22Rv1 (cell line): ENCODE results near the gene BCR.

ENCODE experiments used
- H3K27ac ChIP-seq: fragments of 450-650 bp; 2 replicates; pipeline ENCODE4 v1.5.1; 2017
- ZFX ChIP-seq: fragments of 450-650 bp; IDR thresholded peaks from 2 replicates; pipeline ENCODE4 v1.6.1; 2017; ENCODE audit warnings: antibody characterized with exemption, borderline replicate concordance
- TF ChIP-seq, protein P1 (sequence below): fragments of 450-650 bp; IDR thresholded peaks from 2 replicates; pipeline ENCODE4 v1.5.1; 2017; ENCODE audit warnings: mild to moderate bottlenecking

The BCR gene

GRCh38 chr22:23250056-23250784 lies 69.9 kb downstream of the BCR start:
- H3K27ac ChIP-seq, result no peak overlapping the region
- TF ChIP-seq, protein P1, sequence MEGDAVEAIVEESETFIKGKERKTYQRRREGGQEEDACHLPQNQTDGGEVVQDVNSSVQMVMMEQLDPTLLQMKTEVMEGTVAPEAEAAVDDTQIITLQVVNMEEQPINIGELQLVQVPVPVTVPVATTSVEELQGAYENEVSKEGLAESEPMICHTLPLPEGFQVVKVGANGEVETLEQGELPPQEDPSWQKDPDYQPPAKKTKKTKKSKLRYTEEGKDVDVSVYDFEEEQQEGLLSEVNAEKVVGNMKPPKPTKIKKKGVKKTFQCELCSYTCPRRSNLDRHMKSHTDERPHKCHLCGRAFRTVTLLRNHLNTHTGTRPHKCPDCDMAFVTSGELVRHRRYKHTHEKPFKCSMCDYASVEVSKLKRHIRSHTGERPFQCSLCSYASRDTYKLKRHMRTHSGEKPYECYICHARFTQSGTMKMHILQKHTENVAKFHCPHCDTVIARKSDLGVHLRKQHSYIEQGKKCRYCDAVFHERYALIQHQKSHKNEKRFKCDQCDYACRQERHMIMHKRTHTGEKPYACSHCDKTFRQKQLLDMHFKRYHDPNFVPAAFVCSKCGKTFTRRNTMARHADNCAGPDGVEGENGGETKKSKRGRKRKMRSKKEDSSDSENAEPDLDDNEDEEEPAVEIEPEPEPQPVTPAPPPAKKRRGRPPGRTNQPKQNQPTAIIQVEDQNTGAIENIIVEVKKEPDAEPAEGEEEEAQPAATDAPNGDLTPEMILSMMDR, result no peak
- TF ChIP-seq ZFX, result no peak

- H3K27ac ChIP-seq, result no peak overlapping the region
- TF ChIP-seq, protein P1, result no peak
- no peak for TF ChIP-seq ZFX
Observed at GRCh38 chr22:23250785-23251363, 70.6 kb downstream of the BCR start.

DNA sequence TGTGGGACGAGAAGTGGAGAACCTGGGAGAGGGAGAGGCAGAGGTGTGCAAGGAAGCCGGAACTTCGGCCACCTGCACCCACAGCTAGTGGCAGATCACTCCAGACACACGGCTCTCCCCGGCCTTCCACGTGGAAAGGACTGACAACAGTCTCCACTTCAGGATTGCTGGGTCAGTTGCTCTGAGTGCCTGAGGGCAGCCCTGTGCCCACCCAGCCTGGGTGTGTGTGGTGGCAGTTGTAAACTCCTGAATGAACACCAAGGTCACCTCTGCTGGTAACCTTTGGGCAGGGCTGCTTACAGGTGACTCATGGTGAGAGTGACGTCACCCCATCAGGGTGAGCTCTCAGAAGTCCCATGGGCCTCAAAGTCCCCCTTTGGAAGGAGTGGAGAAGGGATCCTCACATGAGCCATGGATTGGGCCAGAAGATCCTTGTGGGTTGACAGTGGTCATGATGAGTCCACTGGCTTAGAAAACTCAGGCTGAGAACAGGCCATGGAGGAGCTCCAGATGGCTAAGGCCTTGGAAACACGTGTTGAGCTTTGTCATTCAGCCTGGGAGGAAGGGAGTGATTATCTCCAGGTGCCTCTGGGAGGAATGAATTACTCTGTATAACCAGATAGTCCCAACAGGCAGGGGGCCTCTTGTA lies 71.3 kb downstream of the BCR start:
- no peak for TF ChIP-seq ZFX
- TF ChIP-seq, protein P1, result no peak
- no peak overlapping the region for H3K27ac ChIP-seq

DNA sequence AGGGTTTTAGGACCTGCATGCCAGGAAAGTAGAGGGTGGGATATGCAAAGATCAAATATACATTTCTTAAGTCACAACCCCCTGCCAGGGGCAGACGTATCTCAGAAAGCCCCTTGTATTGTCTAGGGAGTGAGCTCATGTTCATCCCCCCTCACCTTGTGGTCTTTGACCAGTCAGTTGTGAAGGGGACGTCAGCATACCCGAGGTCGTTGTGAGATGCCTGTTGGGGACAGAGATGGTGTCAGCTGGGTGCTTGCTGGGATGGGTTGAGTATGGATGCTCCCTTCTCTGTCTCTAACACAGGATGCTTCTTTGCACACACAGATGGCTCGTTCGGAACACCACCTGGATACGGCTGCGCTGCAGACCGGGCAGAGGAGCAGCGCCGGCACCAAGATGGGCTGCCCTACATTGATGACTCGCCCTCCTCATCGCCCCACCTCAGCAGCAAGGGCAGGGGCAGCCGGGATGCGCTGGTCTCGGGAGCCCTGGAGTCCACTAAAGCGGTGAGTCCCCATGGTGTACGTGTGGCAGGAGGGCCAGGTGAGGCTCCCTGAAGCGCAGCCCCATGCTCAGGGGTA lies 73.3 kb downstream of the BCR start:
- TF ChIP-seq ZFX, result no peak
- TF ChIP-seq, protein P1, result no peak
- no peak overlapping the region for H3K27ac ChIP-seq

DNA sequence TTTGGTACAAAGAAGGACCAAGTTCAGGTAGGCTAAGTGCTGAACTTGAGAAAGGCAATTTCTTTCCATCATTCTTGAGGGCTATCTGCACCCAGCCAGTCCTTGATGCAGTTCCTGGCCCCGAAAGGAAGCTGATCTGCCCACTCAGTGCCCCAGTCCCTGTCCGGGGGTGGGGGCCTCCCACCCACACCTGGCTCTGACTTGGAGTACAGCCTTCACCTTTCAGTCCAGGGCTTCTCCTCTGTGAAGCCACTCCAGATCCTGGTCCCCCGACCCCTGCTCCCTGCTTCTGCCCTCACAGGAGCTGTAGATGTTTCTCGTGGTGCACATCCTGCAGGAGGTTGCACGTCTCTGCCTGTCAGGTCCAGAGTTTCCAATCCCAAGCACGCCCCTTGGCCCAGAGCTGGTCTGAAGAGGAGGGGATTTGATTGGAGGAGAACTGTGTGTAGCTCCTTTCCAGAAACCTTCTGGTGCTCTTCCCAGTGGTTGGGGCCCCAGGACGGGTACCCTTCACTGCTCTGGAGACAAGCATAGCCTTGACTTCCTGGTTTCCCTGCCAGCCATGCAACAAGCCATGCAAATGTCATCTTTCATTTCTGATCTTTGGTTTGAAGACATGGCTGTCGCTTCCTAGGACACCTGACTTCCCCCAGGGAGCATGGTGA lies 75.3 kb downstream of the BCR start:
- no peak overlapping the region for H3K27ac ChIP-seq
- TF ChIP-seq, protein P1, result no peak
- no peak for TF ChIP-seq ZFX

- TF ChIP-seq, protein P1, result no peak
- TF ChIP-seq ZFX, result no peak
- H3K27ac ChIP-seq, result peak overlapping the region; percentile 54
Observed at GRCh38 chr22:23256171-23256932, 76.0 kb downstream of the BCR start.
